Measurements from ENCODE around the gene KLHL1. TPM values are rescaled to one million over a fixed set of nuclear protein-coding genes. Genes with fewer than 3 reads are reported as not detected.

The KLHL1 gene
- total RNA-seq, 1 experiment from 2014 or later, result not detected

DNA sequence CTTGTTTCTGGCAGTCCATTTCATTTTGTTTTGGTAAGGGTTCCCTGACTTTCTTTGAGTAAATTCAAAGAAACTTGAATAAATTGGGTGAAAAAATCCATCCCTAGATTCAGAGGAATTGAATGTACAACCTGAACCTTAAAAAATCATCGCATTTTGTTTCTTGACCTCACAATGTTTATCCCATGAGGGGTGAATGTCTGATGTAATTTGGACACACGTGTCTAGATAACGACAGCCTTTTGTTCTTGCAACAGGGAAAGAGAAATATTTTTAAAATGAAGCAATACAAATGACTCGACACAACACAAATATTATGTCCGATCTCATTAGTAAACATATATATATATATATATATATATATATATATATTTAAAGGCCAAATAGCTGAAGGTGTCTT lies 453.9 kb downstream of the KLHL1 start:
- no peak for DNase-seq (ENCODE audit: low read depth, low spot score)
- CTCF ChIA-PET, result no interaction called here
- no peaks in the 10 kb centered on the region for H3K9me3 ChIP-seq (ENCODE audit: control insufficient read depth, insufficient read depth, low read depth, low read length)
- intact Hi-C loops (cut with micrococcal nuclease; ENCODE audit: unreplicated experiment) (no loop called here), in situ Hi-C loops (cut with HindIII; ENCODE audit: low pct_unique_long_range_greater_than_20kb, low sequenced_read_pairs) (no loop called here)
- H3K27me3 ChIP-seq (ENCODE audit: control insufficient read depth, insufficient read depth, low read length), result no peaks in the 10 kb centered on the region
- BruUV-seq (replicated peaks), result no TSS peak
- H3K36me3 ChIP-seq (ENCODE audit: control insufficient read depth, insufficient read depth, low read length), result no peaks in the 10 kb centered on the region
- H3K4me1 ChIP-seq (ENCODE audit: control insufficient read depth, insufficient read depth, low read length), result no peaks in the 10 kb centered on the region
- H3K27ac ChIP-seq (ENCODE audit: low read length), result no peak overlapping the region
- no peak for ATAC-seq
- TF ChIP-seq POLR2AphosphoS5 (IDR thresholded peaks at IDR 0.05; ENCODE audit: low read depth, low read length) (no peak), TCF7L2 (IDR thresholded peaks at IDR 0.05; ENCODE audit: low read depth, low read length) (no peak), SIN3A (IDR thresholded peaks at IDR 0.05; ENCODE audit: borderline replicate concordance, insufficient read depth, low read depth, low read length) (no peak)
- TF ChIP-seq, protein P1, sequence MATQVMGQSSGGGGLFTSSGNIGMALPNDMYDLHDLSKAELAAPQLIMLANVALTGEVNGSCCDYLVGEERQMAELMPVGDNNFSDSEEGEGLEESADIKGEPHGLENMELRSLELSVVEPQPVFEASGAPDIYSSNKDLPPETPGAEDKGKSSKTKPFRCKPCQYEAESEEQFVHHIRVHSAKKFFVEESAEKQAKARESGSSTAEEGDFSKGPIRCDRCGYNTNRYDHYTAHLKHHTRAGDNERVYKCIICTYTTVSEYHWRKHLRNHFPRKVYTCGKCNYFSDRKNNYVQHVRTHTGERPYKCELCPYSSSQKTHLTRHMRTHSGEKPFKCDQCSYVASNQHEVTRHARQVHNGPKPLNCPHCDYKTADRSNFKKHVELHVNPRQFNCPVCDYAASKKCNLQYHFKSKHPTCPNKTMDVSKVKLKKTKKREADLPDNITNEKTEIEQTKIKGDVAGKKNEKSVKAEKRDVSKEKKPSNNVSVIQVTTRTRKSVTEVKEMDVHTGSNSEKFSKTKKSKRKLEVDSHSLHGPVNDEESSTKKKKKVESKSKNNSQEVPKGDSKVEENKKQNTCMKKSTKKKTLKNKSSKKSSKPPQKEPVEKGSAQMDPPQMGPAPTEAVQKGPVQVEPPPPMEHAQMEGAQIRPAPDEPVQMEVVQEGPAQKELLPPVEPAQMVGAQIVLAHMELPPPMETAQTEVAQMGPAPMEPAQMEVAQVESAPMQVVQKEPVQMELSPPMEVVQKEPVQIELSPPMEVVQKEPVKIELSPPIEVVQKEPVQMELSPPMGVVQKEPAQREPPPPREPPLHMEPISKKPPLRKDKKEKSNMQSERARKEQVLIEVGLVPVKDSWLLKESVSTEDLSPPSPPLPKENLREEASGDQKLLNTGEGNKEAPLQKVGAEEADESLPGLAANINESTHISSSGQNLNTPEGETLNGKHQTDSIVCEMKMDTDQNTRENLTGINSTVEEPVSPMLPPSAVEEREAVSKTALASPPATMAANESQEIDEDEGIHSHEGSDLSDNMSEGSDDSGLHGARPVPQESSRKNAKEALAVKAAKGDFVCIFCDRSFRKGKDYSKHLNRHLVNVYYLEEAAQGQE (IDR thresholded peaks at IDR 0.05; ENCODE audit: insufficient read depth in 1 of 2, low read depth in 2 of 2, low read length in 1 of 2), result no peak
- TF ChIP-seq, protein P2, sequence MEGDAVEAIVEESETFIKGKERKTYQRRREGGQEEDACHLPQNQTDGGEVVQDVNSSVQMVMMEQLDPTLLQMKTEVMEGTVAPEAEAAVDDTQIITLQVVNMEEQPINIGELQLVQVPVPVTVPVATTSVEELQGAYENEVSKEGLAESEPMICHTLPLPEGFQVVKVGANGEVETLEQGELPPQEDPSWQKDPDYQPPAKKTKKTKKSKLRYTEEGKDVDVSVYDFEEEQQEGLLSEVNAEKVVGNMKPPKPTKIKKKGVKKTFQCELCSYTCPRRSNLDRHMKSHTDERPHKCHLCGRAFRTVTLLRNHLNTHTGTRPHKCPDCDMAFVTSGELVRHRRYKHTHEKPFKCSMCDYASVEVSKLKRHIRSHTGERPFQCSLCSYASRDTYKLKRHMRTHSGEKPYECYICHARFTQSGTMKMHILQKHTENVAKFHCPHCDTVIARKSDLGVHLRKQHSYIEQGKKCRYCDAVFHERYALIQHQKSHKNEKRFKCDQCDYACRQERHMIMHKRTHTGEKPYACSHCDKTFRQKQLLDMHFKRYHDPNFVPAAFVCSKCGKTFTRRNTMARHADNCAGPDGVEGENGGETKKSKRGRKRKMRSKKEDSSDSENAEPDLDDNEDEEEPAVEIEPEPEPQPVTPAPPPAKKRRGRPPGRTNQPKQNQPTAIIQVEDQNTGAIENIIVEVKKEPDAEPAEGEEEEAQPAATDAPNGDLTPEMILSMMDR (IDR thresholded peaks at IDR 0.05), result no peak
- H3K4me3 ChIP-seq (ENCODE audit: low read depth in 2 of 2, low read length in 2 of 2), result no peak overlapping the region
- POLR2A ChIA-PET, result no interaction called here

Other genes with a start within 250 kb of the KLHL1 start
- not detected for gene ATXN8OS, start 626 bp downstream of the KLHL1 start, total RNA-seq (2021; ENCODE audit: unreplicated experiment)

Data from Panc1 (cell line).